ENCODE data around the gene MRPS7. TPM values are rescaled to one million over a fixed set of nuclear protein-coding genes. Genes with fewer than 3 reads are reported as not detected.
A peak's percentile ranks its signal among the peaks of the same experiment; 100 is the strongest.

MRPS7 gene
- total RNA-seq, 1 experiment from 2014 or later, result 94.7 TPM

DNA sequence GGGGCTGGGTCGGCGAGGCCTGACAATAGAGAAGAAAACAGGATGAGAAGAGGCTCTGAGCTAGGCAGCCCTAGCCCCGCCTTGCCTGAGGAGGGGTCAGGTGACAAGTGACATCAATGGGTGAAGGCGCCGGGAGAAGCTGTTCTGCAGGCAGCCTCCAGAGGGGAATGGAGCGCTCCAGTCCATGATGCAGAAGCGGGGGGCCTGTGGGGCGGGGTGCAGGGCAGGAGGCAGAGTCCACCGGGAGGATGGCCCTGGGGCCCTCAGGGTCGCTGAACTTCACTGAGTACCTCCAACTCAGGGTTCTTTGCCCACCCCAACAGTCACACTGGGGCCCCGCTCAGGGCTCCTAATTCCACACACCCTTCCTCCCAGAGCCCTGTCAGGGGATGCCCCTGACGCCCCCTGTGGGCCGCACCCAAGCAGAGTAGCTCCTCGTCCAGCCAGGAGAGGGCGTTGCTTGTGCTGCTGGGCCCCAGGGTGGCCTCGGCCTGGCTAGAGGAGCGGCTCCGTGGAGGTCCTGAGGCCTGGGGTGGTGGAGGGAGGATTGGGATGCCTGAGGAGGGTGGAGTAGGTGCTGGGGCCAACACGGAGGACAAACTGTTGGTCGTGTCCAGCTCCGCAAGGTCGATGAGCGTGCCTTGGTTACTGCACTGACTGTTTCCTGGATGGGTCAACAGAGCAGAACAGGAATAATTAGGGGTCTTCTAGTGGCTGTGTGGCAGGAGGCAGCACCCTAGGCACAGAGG lies 21.1 kb upstream of the MRPS7 start (continued):
- TF ChIP-seq ZNF138 (CRISPR knock-in tag; conservative IDR thresholded peaks at IDR 0.05) (no peak), ZNF416 (CRISPR knock-in tag; IDR thresholded peaks at IDR 0.05) (no peak), JAZF1 (CRISPR knock-in tag; IDR thresholded peaks at IDR 0.05) (no peak), RORB (CRISPR knock-in tag; IDR thresholded peaks at IDR 0.05) (no peak), TP53 (CRISPR knock-in tag; IDR thresholded peaks at IDR 0.05) (no peak), ARID4B (CRISPR knock-in tag; IDR thresholded peaks at IDR 0.05; ENCODE audit: borderline replicate concordance) (no peak), E2F1 (CRISPR knock-in tag; IDR thresholded peaks at IDR 0.05) (no peak), GTF2I (CRISPR knock-in tag; conservative IDR thresholded peaks at IDR 0.05) (no peak), ESRRA (CRISPR knock-in tag; IDR thresholded peaks at IDR 0.05; ENCODE audit: borderline replicate concordance) (no peak), ZNF512 (CRISPR knock-in tag; IDR thresholded peaks at IDR 0.05; ENCODE audit: borderline replicate concordance) (no peak), ZBTB21 (CRISPR knock-in tag; IDR thresholded peaks at IDR 0.05; ENCODE audit: borderline replicate concordance) (no peak), ETV6 (CRISPR knock-in tag; IDR thresholded peaks at IDR 0.05) (peak; percentile 41; the same call in 1 of the 2 replicates), KAT7 (CRISPR knock-in tag; IDR thresholded peaks at IDR 0.05; ENCODE audit: borderline replicate concordance) (no peak), SP1 (CRISPR knock-in tag; conservative IDR thresholded peaks at IDR 0.05) (no peak), CTCF (IDR thresholded peaks at IDR 0.05) (peak; percentile 84), NFE2L1 (CRISPR knock-in tag; IDR thresholded peaks at IDR 0.05) (no peak), ZNF232 (CRISPR knock-in tag; IDR thresholded peaks at IDR 0.05) (no peak), ZNF396 (CRISPR knock-in tag; IDR thresholded peaks at IDR 0.05; ENCODE audit: borderline replicate concordance) (no peak), ZBTB43 (CRISPR knock-in tag; IDR thresholded peaks at IDR 0.05) (no peak), EMX1 (CRISPR knock-in tag; IDR thresholded peaks at IDR 0.05) (no peak), USF1 (CRISPR knock-in tag; IDR thresholded peaks at IDR 0.05) (peak; percentile 81), TEAD4 (CRISPR knock-in tag; IDR thresholded peaks at IDR 0.05) (no peak), HMGXB4 (CRISPR knock-in tag; IDR thresholded peaks at IDR 0.05) (no peak; the same call in 1 of the 2 replicates)
- TF ChIP-seq, protein P1, sequence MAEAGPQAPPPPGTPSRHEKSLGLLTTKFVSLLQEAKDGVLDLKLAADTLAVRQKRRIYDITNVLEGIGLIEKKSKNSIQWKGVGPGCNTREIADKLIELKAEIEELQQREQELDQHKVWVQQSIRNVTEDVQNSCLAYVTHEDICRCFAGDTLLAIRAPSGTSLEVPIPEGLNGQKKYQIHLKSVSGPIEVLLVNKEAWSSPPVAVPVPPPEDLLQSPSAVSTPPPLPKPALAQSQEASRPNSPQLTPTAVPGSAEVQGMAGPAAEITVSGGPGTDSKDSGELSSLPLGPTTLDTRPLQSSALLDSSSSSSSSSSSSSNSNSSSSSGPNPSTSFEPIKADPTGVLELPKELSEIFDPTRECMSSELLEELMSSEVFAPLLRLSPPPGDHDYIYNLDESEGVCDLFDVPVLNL (CRISPR knock-in tag; IDR thresholded peaks at IDR 0.05; ENCODE audit: borderline replicate concordance, low read depth), result no peak
- TF ChIP-seq, protein P2, sequence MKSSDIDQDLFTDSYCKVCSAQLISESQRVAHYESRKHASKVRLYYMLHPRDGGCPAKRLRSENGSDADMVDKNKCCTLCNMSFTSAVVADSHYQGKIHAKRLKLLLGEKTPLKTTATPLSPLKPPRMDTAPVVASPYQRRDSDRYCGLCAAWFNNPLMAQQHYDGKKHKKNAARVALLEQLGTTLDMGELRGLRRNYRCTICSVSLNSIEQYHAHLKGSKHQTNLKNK (CRISPR knock-in tag; IDR thresholded peaks at IDR 0.05), result no peak
